Panc1 (cell line): Measurements from ENCODE around the gene PRKAG3. TPM values are rescaled to one million over a fixed set of nuclear protein-coding genes. Genes with fewer than 3 reads are reported as not detected.

Experiments used
- ATAC-seq: fragments of 200-7000 bp; cut with Tn5 transposase; 2 replicates; pipeline ENCODE4 v1.9.1; 2020; ENCODE audit warnings: mild to moderate bottlenecking, moderate library complexity
- BruUV-seq: library from RNA; stranded (reverse); fragments of 400-500 nt; replicated peaks from 2 replicates; lab custom pipeline; 2021; lab: Mats Ljungman, UMichigan
- CTCF ChIA-PET: fragments of 300-600 bp; sonication (Branson Sonifier 250); formaldehyde crosslinking; loops from one replicate; lab custom pipeline; 2022; ENCODE audit warnings: antibody characterized with exemption; lab: Charles Lee
- POLR2A ChIA-PET: fragments of 300-600 bp; sonication (Branson Sonifier 250); formaldehyde crosslinking; loops from one replicate; lab custom pipeline; 2022; ENCODE audit warnings: antibody characterized with exemption; lab: Charles Lee
- DNase-seq: peaks from one replicate; pipeline ENCODE4 v3.0.0-alpha.2; 2010; ENCODE audit warnings: low read depth, low spot score
- H3K27ac ChIP-seq: 2 replicates; pipeline ENCODE4 v1.5.1; 2011; ENCODE audit warnings: mild to moderate bottlenecking, low read length, inconsistent platforms
- H3K27me3 ChIP-seq: fragments of 200-500 bp; sonication (Bioruptor generic); 2 replicates; pipeline ENCODE4 v1.6.0; 2014; ENCODE audit warnings: low read length, inconsistent platforms; ENCODE audit not compliant: control insufficient read depth, insufficient read depth
- H3K36me3 ChIP-seq: fragments of 200-500 bp; sonication (Bioruptor generic); 2 replicates; pipeline ENCODE4 v1.5.1; 2014; ENCODE audit warnings: inconsistent platforms, mild to moderate bottlenecking, low read length, moderate library complexity; ENCODE audit not compliant: control insufficient read depth, insufficient read depth
- H3K4me1 ChIP-seq: 2 replicates; pipeline ENCODE4 v1.5.1; 2011; ENCODE audit warnings: inconsistent platforms, mild to moderate bottlenecking, low read length, moderate library complexity; ENCODE audit not compliant: control insufficient read depth, insufficient read depth
- H3K4me3 ChIP-seq, 2 experiments: 2 replicates each; pipeline ENCODE4 v1.5.1; 2011 to 2012; ENCODE audit warnings: low read depth in 2 of 2, low read length in 2 of 2, mild to moderate bottlenecking in 2 of 2, inconsistent platforms in 1 of 2, moderate library complexity in 1 of 2
- H3K9me3 ChIP-seq: fragments of 200-500 bp; sonication (Bioruptor generic); 2 replicates; pipeline ENCODE4 v1.5.1; 2014; ENCODE audit warnings: low read depth, mild to moderate bottlenecking, inconsistent platforms, low read length, moderate library complexity; ENCODE audit not compliant: control insufficient read depth, insufficient read depth
- CTCF ChIP-seq: fragments of 450-650 bp; IDR thresholded peaks from 2 replicates; pipeline ENCODE4 v1.5.1; 2017; ENCODE audit warnings: mild to moderate bottlenecking
- POLR2AphosphoS5 ChIP-seq: IDR thresholded peaks from 2 replicates; pipeline ENCODE4 v1.6.1; 2012; ENCODE audit warnings: mild to moderate bottlenecking, low read depth, low read length, moderate library complexity
- REST ChIP-seq, 2 experiments: IDR thresholded peaks; 2 replicates each; pipeline ENCODE4 v1.6.1; 2011 to 2012; ENCODE audit warnings: low read depth in 2 of 2, control low read depth in 1 of 2, low read length in 1 of 2, mild to moderate bottlenecking in 1 of 2, moderate library complexity in 1 of 2; ENCODE audit not compliant: insufficient read depth in 1 of 2
- SIN3A ChIP-seq: IDR thresholded peaks from 2 replicates; pipeline ENCODE4 v1.6.1; 2012; ENCODE audit warnings: low read depth, mild to moderate bottlenecking, low read length, moderate library complexity, borderline replicate concordance; ENCODE audit not compliant: insufficient read depth
- TCF7L2 ChIP-seq: IDR thresholded peaks from 2 replicates; pipeline ENCODE4 v1.6.1; 2011; ENCODE audit warnings: mild to moderate bottlenecking, low read depth, low read length, inconsistent platforms
- in situ Hi-C: cut with HindIII; loops from 2 replicates; pipeline ENCODE4 v1.10.0; 2016; ENCODE audit warnings: low sequenced_read_pairs, low pct_unique_long_range_greater_than_20kb
- intact Hi-C: fragments of 100-400 bp; cut with micrococcal nuclease; formaldehyde crosslinking; loops from one replicate; pipeline ENCODE4 v1.10.0; 2022; ENCODE audit not compliant: unreplicated experiment
- total RNA-seq: library from RNA; stranded (reverse); gene quantifications from one replicate; pipeline ENCODE4 v1.2.1, GENCODE V29; 2021; ENCODE audit not compliant: unreplicated experiment

The PRKAG3 gene
- total RNA-seq, 1 experiment from 2014 or later: not detected

- ChIA-PET POLR2A (no interaction called here), CTCF (interaction anchor here (0.6 to 1.2 kb wide), 4 partner anchors 10 to 229 kb away, joined by 3 to 6 read pairs (median 4); no protein-coding TSS in a partner anchor)
- BruUV-seq: no TSS peak
- no peaks in the 10 kb centered on the region for H3K9me3 ChIP-seq
- no peak overlapping the region for H3K27ac ChIP-seq
- peaks cover 10% of the 10 kb centered on the region for H3K27me3 ChIP-seq
- intact Hi-C loops (loop anchor here (10.0 kb wide), 1 partner anchor 297 kb away; no protein-coding TSS in a partner anchor), in situ Hi-C loops (no loop called here)
- peaks cover 21% of the 10 kb centered on the region for H3K4me1 ChIP-seq
- DNase-seq (no peak), ATAC-seq (peak; percentile 42; the same call in 1 of the 2 replicates)
- H3K36me3 ChIP-seq: no peaks in the 10 kb centered on the region
- H3K4me3 ChIP-seq: no peak overlapping the region
- TF ChIP-seq SIN3A (no peak), CTCF (no peak), POLR2AphosphoS5 (no peak), TCF7L2 (no peak), REST (IDR thresholded peaks at IDR 0.05; ENCODE audit: insufficient read depth in 1 of 2, low read depth in 2 of 2, low read length in 1 of 2) (no peak)
Measured at GRCh38 chr2:218857371-218858137, 26.0 kb upstream of the PRKAG3 start.

- BruUV-seq: no TSS peak
- peaks cover 10% of the 10 kb centered on the region for H3K27me3 ChIP-seq
- DNase-seq (no peak), ATAC-seq (no peak)
- ChIA-PET CTCF (interaction anchor here (0.6 kb wide), 2 partner anchors 43 to 230 kb away, joined by 3 to 5 read pairs; no protein-coding TSS in a partner anchor), POLR2A (interaction anchor here (0.7 kb wide), 1 partner anchor 383 kb away, joined by 3 read pairs; no protein-coding TSS in a partner anchor)
- H3K36me3 ChIP-seq: no peaks in the 10 kb centered on the region
- peaks cover 21% of the 10 kb centered on the region for H3K4me1 ChIP-seq
- H3K27ac ChIP-seq: peak overlapping the region; percentile 25; the same call in 1 of the 2 replicates
- H3K4me3 ChIP-seq: no peak overlapping the region
- no peaks in the 10 kb centered on the region for H3K9me3 ChIP-seq
- in situ Hi-C loops: no loop called here
- TF ChIP-seq POLR2AphosphoS5 (no peak), REST (IDR thresholded peaks at IDR 0.05; ENCODE audit: insufficient read depth in 1 of 2, low read depth in 2 of 2, low read length in 1 of 2) (no peak), CTCF (no peak), SIN3A (no peak), TCF7L2 (no peak)
- intact Hi-C loops: loop anchor here (10.0 kb wide), 1 partner anchor 298 kb away; no protein-coding TSS in a partner anchor
Measured at GRCh38 chr2:218856896-218857243, 25.3 kb upstream of the PRKAG3 start.
